DOHH2 (cell line): ENCODE results near the gene CTIF.

Experiments
- CTCF ChIP-seq: fragments of 200-600 bp; sonication (generic); IDR thresholded peaks from one replicate; pipeline ENCODE4 v1.5.1; 2014; ENCODE audit warnings: antibody characterized with exemption, mild to moderate bottlenecking, low read depth, low read length; ENCODE audit not compliant: poor library complexity, severe bottlenecking
- EZH2phosphoT487 ChIP-seq: fragments of 200-600 bp; sonication (generic); IDR thresholded peaks from 2 replicates; pipeline ENCODE4 v1.6.1; 2017; ENCODE audit warnings: borderline replicate concordance, mild to moderate bottlenecking, antibody characterized with exemption, low read length, moderate library complexity, mixed read lengths

- TF ChIP-seq CTCF (no peak), EZH2phosphoT487 (no peak)
Observed at GRCh38 chr18:48819781-48820482, 281.1 kb downstream of the CTIF start.
